ENCODE measurements around the gene CHRNA4. TPM values are rescaled to one million over a fixed set of nuclear protein-coding genes. Genes with fewer than 3 reads are reported as not detected.

CHRNA4 gene
- total and polyA plus RNA-seq, 11 donors: 0.06 to 1.5 (median 0.37) TPM; not detected in 5

- H3K4me3 ChIP-seq: no peak overlapping the region
- H3K4me1 ChIP-seq: no peaks in the 10 kb centered on the region
- ATAC-seq: no peak
- no peaks in the 10 kb centered on the region for H3K9me3 ChIP-seq
- intact Hi-C loops (cut with DNase I): no loop called here
- 69 to 73% (median 72%) methylated on average over 26 to 29 of the region's 29 CpGs for WGBS, 4 donors
- TF ChIP-seq CTCF (IDR thresholded peaks at IDR 0.05) (no peak), POLR2A (IDR thresholded peaks at IDR 0.05) (no peak)
- H3K27ac ChIP-seq: no peak overlapping the region
- no peak for DNase-seq
- H3K36me3 ChIP-seq: no peaks in the 10 kb centered on the region
- H3K27me3 ChIP-seq: peaks cover 0 to 15% (median 0%) of the 10 kb centered on the region in 9 donors
Measured at GRCh38 chr20:63401384-63402110, 40.4 kb upstream of the CHRNA4 start.

- ATAC-seq: no peak
- Histone ChIP-seq H3K27ac (no peak overlapping the region), H3K36me3 (no peaks in the 10 kb centered on the region), H3K4me1 (no peaks in the 10 kb centered on the region), H3K9me3 (no peaks in the 10 kb centered on the region), H3K27me3 (peaks cover 0 to 15% (median 0%) of the 10 kb centered on the region in 9 donors), H3K4me3 (no peak overlapping the region)
- intact Hi-C loops (cut with DNase I): no loop called here
- TF ChIP-seq POLR2A (IDR thresholded peaks at IDR 0.05) (no peak), CTCF (IDR thresholded peaks at IDR 0.05) (no peak)
- WGBS, 4 donors: 76 to 85% (median 82%) methylated on average over 29 to 44 of the region's 44 CpGs
- no peak for DNase-seq
Measured at GRCh38 chr20:63400486-63401210, 39.5 kb upstream of the CHRNA4 start.

- Histone ChIP-seq H3K27ac (no peak overlapping the region), H3K4me1 (no peaks in the 10 kb centered on the region), H3K27me3 (peaks cover 0 to 15% (median 0%) of the 10 kb centered on the region in 9 donors), H3K36me3 (no peaks in the 10 kb centered on the region), H3K9me3 (no peaks in the 10 kb centered on the region), H3K4me3 (no peak overlapping the region)
- TF ChIP-seq POLR2A (IDR thresholded peaks at IDR 0.05) (no peak), CTCF (IDR thresholded peaks at IDR 0.05) (no peak)
- DNase-seq (no peak), ATAC-seq (no peak)
- 84 to 89% (median 85%) methylated on average over 27 to 41 of the region's 41 CpGs for WGBS, 4 donors
- intact Hi-C loops (cut with DNase I): no loop called here
Measured at GRCh38 chr20:63399596-63400375, 38.6 kb upstream of the CHRNA4 start.
